A549 (cell line): ENCODE results near the gene DAZAP1. TPM values are rescaled to one million over a fixed set of nuclear protein-coding genes. Genes with fewer than 3 reads are reported as not detected.

Experiments
- ATAC-seq, 2 experiments: fragments of 200-7000 bp in 1 of 2; fragments of >200 bp in 1 of 2; cut with Nextera tagmentation in 1 of 2; cut with Tn5 transposase in 1 of 2; 3 replicates each; pipeline versions ENCODE4 v1.8.0 to v1.9.1; 2018 to 2020; ENCODE audit warnings: mild to moderate bottlenecking in 1 of 2, moderate library complexity in 1 of 2
- CTCF ChIA-PET: fragments of 300-600 bp; sonication (Branson Sonifier 250); formaldehyde crosslinking; extraction: SDS; loops from one replicate; lab custom pipeline; 2021; ENCODE audit warnings: antibody characterized with exemption, inconsistent platforms; lab: Yijun Ruan, JAX
- POLR2A ChIA-PET: fragments of 350-600 bp; formaldehyde crosslinking; extraction: SDS; loops from one replicate; lab custom pipeline; 2021; ENCODE audit warnings: antibody characterized with exemption, inconsistent platforms; lab: Yijun Ruan, JAX
- DNase-seq, 2 experiments: peaks; one replicate each; pipeline versions ENCODE4 v3.0.0 to v3.0.0-alpha.2; 2011 to 2016; ENCODE audit warnings: low read depth in 1 of 2, low spot score in 1 of 2
- FAIRE-seq: peaks from 2 replicates; lab custom pipeline; 2011; peaks lifted over from hg19 to GRCh38; lab: Jason Lieb, UNC
- H3K27ac ChIP-seq, 2 experiments: fragments of >200 bp; sonication (Bioruptor Twin); formaldehyde crosslinking; 3 replicates each; pipeline ENCODE4 v1.5.1; 2016 to 2017
- H3K4me1 ChIP-seq: fragments of >200 bp; sonication (Bioruptor Twin); formaldehyde crosslinking; 3 replicates; pipeline ENCODE4 v1.6.1; 2016
- H3K4me2 ChIP-seq: fragments of >200 bp; sonication (Bioruptor Twin); formaldehyde crosslinking; 3 replicates; pipeline ENCODE4 v1.6.1; 2016
- H3K4me3 ChIP-seq: fragments of >200 bp; sonication (Bioruptor Twin); formaldehyde crosslinking; 3 replicates; pipeline ENCODE4 v1.5.1; 2016
- H3K9me3 ChIP-seq: fragments of >200 bp; sonication (Bioruptor Twin); formaldehyde crosslinking; 3 replicates; pipeline ENCODE4 v1.6.1; 2016
- CEBPB ChIP-seq, 2 experiments: fragments of >200 bp in 1 of 2; sonication (Bioruptor Twin) in 1 of 2; formaldehyde crosslinking in 1 of 2; IDR thresholded peaks; 2 replicates each; pipeline ENCODE4 v1.6.1; 2012 to 2016
- EHF ChIP-seq: fragments of 250-450 bp; sonication (Bioruptor Pico); IDR thresholded peaks from 2 replicates; pipeline ENCODE4 v1.5.0; 2020; ENCODE audit warnings: mild to moderate bottlenecking
- FOSB ChIP-seq: fragments of 250-450 bp; sonication (Bioruptor Pico); IDR thresholded peaks from 2 replicates; pipeline ENCODE4 v1.5.0; 2020; ENCODE audit warnings: mild to moderate bottlenecking, moderate library complexity
- FOSL2 ChIP-seq, 2 experiments: fragments of 450-650 bp in 1 of 2; fragments of >200 bp in 1 of 2; sonication (Bioruptor Twin) in 1 of 2; formaldehyde crosslinking; IDR thresholded peaks; 2 replicates each; pipeline versions ENCODE4 v1.5.0 to v1.6.1; 2016 to 2020; ENCODE audit warnings: mild to moderate bottlenecking in 1 of 2, moderate library complexity in 1 of 2
- GATA3 ChIP-seq: IDR thresholded peaks from 2 replicates; pipeline ENCODE4 v1.6.1; 2012; ENCODE audit warnings: borderline replicate concordance
- HDAC2 ChIP-seq: fragments of 200-600 bp; sonication (generic); IDR thresholded peaks from 2 replicates; pipeline ENCODE4 v1.6.1; 2016
- HOXB13 ChIP-seq: fragments of 250-450 bp; sonication (Bioruptor Pico); IDR thresholded peaks from 2 replicates; pipeline ENCODE4 v1.5.0; 2020; ENCODE audit warnings: low read depth, mild to moderate bottlenecking, moderate library complexity
- HOXB5 ChIP-seq: fragments of 250-450 bp; sonication (Bioruptor Pico); IDR thresholded peaks from 2 replicates; pipeline ENCODE4 v1.5.0; 2020; ENCODE audit warnings: mild to moderate bottlenecking, moderate library complexity
- KDM5A ChIP-seq: fragments of 200-600 bp; sonication (generic); IDR thresholded peaks from 2 replicates; pipeline ENCODE4 v1.6.1; 2016; ENCODE audit warnings: antibody characterized with exemption, mild to moderate bottlenecking
- MAFK ChIP-seq: fragments of 450-650 bp; IDR thresholded peaks from 2 replicates; pipeline ENCODE4 v1.6.1; 2014; ENCODE audit not compliant: partially characterized antibody
- MAZ ChIP-seq: fragments of 150-350 bp; IDR thresholded peaks from 2 replicates; pipeline ENCODE4 v1.6.1; 2014; ENCODE audit warnings: antibody characterized with exemption, low read depth, low read length, borderline replicate concordance
- NFE2L2 ChIP-seq: fragments of 150-350 bp; conservative IDR thresholded peaks from 2 replicates; pipeline ENCODE4 v1.6.1; 2014; ENCODE audit warnings: low read length
- RARB ChIP-seq: fragments of 250-450 bp; sonication (Bioruptor Pico); IDR thresholded peaks from 2 replicates; pipeline ENCODE4 v1.8.0; 2021; ENCODE audit warnings: mild to moderate bottlenecking, moderate library complexity
- RCOR1 ChIP-seq: fragments of 150-350 bp; IDR thresholded peaks from 2 replicates; pipeline ENCODE4 v1.6.1; 2014; ENCODE audit warnings: antibody characterized with exemption, low read length, low read depth
- SMC3 ChIP-seq: fragments of >200 bp; sonication (Bioruptor Twin); formaldehyde crosslinking; IDR thresholded peaks from 3 replicates; pipeline ENCODE4 v1.6.1; 2018; ENCODE audit warnings: inconsistent platforms
- TFCP2L1 ChIP-seq: fragments of 250-450 bp; sonication (Bioruptor Pico); IDR thresholded peaks from 2 replicates; pipeline ENCODE4 v1.5.0; 2021; ENCODE audit warnings: mild to moderate bottlenecking
- TP53 ChIP-seq: fragments of 250-450 bp; sonication (Bioruptor Pico); IDR thresholded peaks from 2 replicates; pipeline ENCODE4 v1.5.0; 2021; ENCODE audit warnings: mild to moderate bottlenecking, moderate library complexity
- ZNF302 ChIP-seq: fragments of 250-450 bp; sonication (Bioruptor Pico); IDR thresholded peaks from 2 replicates; pipeline ENCODE4 v1.9.0; 2021; ENCODE audit warnings: inconsistent platforms, mild to moderate bottlenecking, moderate library complexity
- WGBS: methylation state at CpG from one replicate; pipeline ENCODE4 v1.1.6; 2017; ENCODE audit errors: missing lambda C conversion rate; 5-methylcytosine and 5-hydroxymethylcytosine counted together
- polyA plus RNA-seq, 4 experiments: library from polyadenylated mRNA; depleted of rRNA in 3 of 4; stranded (reverse); fragments of >200 nt; fragmentation: RNase III in 1 of 4; extraction: RNeasy Plus Mini Kit Qiagen cat#74134 plus additional on column Dnase treatment in 1 of 4; gene quantifications; 2 replicates in 3 of 4; 3 replicates in 1 of 4; pipeline ENCODE4 v1.2.3, GENCODE V29; 2011 to 2017
- TF ChIP-seq, protein P1 (sequence below): IDR thresholded peaks from 2 replicates; pipeline ENCODE4 v1.6.1; 2012; ENCODE audit warnings: low read depth, borderline replicate concordance
- TF ChIP-seq, protein P2 (sequence below): IDR thresholded peaks from 2 replicates; pipeline ENCODE4 v1.6.1; 2012
- TF ChIP-seq, protein P3 (sequence below): fragments of >200 bp; sonication (Bioruptor Twin); formaldehyde crosslinking; IDR thresholded peaks from 2 replicates; pipeline ENCODE4 v1.6.1; 2016
- TF ChIP-seq, protein P4 (sequence below): IDR thresholded peaks from 2 replicates; pipeline ENCODE4 v1.6.1; 2012

DAZAP1 gene
- polyA plus RNA-seq, 2 of the 4 experiments (the other 2 are of a cell fraction): 58.9 to 86.3 TPM

DNA sequence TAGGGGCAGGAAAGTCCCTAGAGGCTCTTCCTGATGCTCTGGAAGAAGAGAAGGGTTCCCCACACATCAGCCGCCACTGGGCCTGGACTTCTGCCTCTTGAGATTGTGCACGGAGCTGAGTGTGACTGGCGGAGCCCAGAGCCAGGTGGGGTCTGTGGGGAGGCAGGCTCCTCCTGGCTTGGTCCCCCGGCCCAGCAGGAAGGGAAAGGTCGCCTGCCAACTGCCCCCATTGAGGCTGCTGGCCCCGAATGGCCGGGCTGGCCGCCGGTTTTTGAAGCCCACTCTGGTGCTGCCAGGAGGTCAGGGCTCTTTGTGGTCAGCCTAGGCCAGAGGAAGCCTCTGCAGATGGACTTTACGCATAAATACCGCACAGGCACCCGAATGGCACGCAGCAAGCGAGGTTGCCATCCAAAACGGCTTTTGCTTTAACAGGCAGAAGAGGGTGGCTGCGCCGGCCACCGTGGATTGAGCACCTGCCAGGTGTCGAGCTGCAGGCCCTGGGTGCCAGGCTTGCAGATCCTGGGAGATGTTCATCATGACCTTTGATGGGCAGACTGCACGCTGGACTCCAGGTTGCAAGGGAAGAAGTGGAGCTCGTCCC is 5.0 kb downstream of the DAZAP1 start:
- ChIA-PET CTCF (interaction anchor here (0.8 to 1.4 kb wide), 3 partner anchors 9 to 11 kb away, joined by 3 to 4 read pairs (median 3); no protein-coding TSS in a partner anchor), POLR2A (no interaction called here)
- 82% methylated on average over 8 of the region's 21 CpGs for WGBS
- no peak for DNase-seq
- no peak overlapping the region for H3K4me3 ChIP-seq
- peaks cover 24% of the 10 kb centered on the region for H3K4me1 ChIP-seq
- no peak overlapping the region for H3K4me2 ChIP-seq
- TF ChIP-seq RCOR1 (no peak), FOSB (CRISPR knock-in tag) (no peak), ZNF302 (CRISPR knock-in tag) (no peak)
- TF ChIP-seq, all 56 proteins: peak for 0
- ATAC-seq: no peak
- H3K9me3 ChIP-seq: no peaks in the 10 kb centered on the region
- no peak overlapping the region for H3K27ac ChIP-seq
- no peak for FAIRE-seq

DNA sequence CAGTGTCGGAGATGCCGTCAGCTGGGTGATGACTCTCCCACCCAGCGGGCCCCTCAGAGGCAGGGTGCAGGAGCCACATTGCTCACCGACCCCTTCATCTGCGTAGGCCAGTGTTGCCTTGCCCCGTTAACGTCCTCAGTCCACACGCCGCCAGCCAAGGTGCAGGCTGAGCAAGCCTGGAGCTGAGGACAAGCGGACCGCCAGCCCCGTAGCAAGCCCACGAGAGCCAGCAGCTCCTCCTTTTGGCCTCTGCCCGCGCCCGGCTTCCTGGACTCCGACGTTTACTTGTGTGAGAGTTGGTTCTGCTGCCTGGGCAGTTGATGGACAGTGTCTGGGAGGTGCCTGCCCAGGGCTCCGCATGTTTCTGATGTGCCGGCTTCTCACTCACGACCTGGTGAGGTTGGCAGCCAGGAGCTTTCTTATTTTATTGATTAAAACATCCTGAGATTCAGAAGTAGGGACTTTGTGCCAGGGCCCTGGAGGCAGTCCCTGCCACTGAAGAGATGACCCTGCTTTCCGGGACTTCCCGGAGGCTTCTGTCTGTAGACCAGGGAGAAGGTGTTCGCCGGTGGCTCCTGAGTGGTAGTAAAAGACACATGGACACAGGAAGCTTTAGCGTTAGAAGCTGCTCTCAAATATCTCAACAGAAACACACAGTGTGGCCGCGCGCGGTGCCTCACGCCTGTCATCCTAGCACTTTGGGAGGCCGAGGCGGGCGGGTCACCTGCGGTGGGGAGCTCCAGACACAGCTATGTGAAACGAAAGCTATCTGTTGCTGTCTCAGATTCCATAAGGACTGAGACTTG is 5.8 kb downstream of the DAZAP1 start:
- no peak for TF ChIP-seq EHF (CRISPR knock-in tag)
- no peak for TF ChIP-seq HOXB13
- no peak for TF ChIP-seq SMC3
- TF ChIP-seq FOSB (CRISPR knock-in tag): no peak
- TF ChIP-seq, protein P1, sequence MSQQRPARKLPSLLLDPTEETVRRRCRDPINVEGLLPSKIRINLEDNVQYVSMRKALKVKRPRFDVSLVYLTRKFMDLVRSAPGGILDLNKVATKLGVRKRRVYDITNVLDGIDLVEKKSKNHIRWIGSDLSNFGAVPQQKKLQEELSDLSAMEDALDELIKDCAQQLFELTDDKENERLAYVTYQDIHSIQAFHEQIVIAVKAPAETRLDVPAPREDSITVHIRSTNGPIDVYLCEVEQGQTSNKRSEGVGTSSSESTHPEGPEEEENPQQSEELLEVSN: no peak
- TF ChIP-seq MAZ: no peak
- TF ChIP-seq, protein P2, sequence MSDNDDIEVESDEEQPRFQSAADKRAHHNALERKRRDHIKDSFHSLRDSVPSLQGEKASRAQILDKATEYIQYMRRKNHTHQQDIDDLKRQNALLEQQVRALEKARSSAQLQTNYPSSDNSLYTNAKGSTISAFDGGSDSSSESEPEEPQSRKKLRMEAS: no peak
- no peak for TF ChIP-seq RCOR1
- TF ChIP-seq, protein P3, sequence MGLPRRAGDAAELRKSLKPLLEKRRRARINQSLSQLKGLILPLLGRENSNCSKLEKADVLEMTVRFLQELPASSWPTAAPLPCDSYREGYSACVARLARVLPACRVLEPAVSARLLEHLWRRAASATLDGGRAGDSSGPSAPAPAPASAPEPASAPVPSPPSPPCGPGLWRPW: no peak
- TF ChIP-seq TFCP2L1 (CRISPR knock-in tag): no peak
- no peak for TF ChIP-seq HDAC2
- TF ChIP-seq CEBPB (IDR thresholded peaks at IDR 0.05): no peak
- no peak for TF ChIP-seq HOXB5
- no peak for TF ChIP-seq RARB (CRISPR knock-in tag)
- TF ChIP-seq NFE2L2: no peak
- no peak for TF ChIP-seq GATA3
- Histone ChIP-seq H3K9me3 (no peaks in the 10 kb centered on the region), H3K4me1 (peaks cover 24% of the 10 kb centered on the region), H3K27ac (no peak overlapping the region), H3K4me2 (no peak overlapping the region), H3K4me3 (no peak overlapping the region)
- ChIA-PET CTCF (interaction anchor here (0.7 to 1.4 kb wide), 5 partner anchors 9 to 97 kb away, joined by 3 to 4 read pairs (median 3); no protein-coding TSS in a partner anchor), POLR2A (no interaction called here)
- no peak for ATAC-seq
- no peak for FAIRE-seq
- 89% methylated on average over 28 of the region's 36 CpGs for WGBS
- DNase-seq: no peak

DNA sequence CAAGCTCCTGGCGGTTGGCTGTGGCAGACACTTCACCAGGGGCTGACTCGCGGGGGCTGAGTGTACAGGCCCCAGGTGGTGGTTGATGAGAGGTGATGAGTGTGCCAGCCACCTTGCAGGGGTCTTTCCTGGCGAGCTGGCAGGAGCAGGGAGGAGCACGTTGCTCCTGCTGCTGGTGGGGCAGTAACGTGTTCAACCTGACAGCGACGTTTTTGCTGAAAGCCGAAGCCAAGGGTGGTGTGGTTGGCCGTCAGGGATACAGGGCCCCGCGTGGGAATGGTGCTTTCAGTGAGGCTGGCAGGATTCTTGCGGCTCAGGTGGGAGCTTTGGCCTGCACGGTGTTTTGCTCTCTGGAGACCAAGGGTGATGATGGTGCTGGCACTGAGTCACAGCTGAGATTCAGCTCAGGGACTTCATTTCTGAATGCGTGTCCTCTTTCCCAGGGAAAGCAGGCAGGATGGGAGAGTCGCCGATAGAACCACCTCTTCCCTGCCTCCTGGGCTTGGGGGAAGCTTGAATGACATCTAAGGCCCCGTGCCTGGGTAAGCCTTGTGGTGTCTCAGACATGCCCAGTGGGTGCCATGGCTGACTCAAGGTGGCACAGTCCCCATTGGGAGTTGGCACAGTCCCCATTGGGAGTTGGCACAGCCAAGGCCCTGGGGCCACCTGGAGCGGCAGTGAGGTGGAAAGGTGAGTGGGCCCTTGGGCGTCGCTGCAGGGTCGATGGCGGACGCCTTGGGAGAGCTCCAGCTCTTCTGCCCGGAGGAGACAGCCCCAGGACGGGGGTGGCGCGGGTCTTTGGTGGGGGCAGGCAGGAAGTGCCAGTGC is 8.8 kb downstream of the DAZAP1 start:
- no peak for ATAC-seq
- DNase-seq: no peak
- POLR2A ChIA-PET: no interaction called here
- FAIRE-seq: no peak
- Histone ChIP-seq H3K9me3 (no peaks in the 10 kb centered on the region), H3K4me3 (no peak overlapping the region), H3K4me1 (peaks cover 10% of the 10 kb centered on the region), H3K4me2 (no peak overlapping the region), H3K27ac (no peak overlapping the region; a peak in 1 of 6 replicates)
- TF ChIP-seq, protein P4, sequence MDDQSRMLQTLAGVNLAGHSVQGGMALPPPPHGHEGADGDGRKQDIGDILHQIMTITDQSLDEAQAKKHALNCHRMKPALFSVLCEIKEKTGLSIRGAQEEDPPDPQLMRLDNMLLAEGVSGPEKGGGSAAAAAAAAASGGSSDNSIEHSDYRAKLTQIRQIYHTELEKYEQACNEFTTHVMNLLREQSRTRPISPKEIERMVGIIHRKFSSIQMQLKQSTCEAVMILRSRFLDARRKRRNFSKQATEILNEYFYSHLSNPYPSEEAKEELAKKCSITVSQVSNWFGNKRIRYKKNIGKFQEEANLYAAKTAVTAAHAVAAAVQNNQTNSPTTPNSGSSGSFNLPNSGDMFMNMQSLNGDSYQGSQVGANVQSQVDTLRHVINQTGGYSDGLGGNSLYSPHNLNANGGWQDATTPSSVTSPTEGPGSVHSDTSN: no peak
- TF ChIP-seq TFCP2L1 (CRISPR knock-in tag): no peak
- no peak for TF ChIP-seq TP53 (CRISPR knock-in tag)
- no peak for TF ChIP-seq MAFK
- no peak for TF ChIP-seq KDM5A
- no peak for TF ChIP-seq MAZ
- TF ChIP-seq HOXB5: no peak
- no peak for TF ChIP-seq FOSL2 (IDR thresholded peaks at IDR 0.05)
- no peak for TF ChIP-seq FOSL2 (CRISPR knock-in tag; IDR thresholded peaks at IDR 0.05)
- CTCF ChIA-PET: interaction anchor here (1.2 kb wide), 2 partner anchors 19 to 28 kb away, joined by 3 to 4 read pairs; no protein-coding TSS in a partner anchor
- WGBS: 93% methylated on average over 25 of the region's 28 CpGs
